ENCODE measurements around the gene KRT36.

The KRT36 gene

DNA sequence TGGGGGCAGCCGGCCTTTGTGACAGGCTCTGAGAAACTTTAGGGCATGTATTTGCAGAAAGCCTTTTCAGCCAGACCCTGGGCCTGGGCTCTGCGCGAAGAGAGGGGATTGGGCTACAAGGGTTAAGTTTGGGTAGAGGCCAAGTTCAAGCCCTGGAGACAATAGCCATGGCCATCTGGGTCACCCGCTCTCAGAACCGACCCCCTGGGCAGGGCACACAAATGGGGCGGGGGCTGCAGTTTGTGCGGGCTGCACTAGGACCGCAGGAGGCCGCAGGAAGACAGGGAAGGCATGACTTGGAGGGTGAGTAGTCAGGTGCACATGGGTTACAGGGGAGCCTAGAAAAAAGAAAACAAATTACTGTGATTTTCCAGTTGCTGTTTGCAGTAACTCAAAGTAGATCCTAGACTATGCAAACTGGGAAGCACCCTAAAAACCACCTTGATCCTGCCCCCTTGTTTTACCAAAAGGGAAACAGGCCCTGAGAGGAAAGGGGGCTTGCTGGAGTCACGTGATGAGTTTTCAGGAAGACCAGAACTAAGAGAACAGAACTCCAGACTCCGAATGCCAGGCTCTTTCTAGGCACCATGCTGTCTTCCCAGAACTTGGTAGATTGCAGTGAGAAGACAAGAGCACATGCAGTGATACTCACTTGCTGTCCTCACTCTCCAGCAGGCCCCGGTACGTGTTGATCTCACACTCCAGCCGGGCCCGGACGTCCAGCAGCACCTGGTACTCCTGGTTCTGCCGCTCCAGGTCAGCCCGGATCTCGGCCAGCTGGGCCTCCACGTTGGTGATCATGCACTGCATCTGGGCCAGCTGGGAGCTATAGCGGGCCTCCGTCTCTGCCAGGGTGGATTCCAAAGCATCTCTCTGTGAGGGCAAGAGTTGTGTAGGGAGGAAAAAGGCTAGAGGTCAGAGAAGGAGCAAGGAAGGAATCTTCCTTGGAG, 12.6 kb downstream of the KRT36 start:
- no peak for DNase-seq (ENCODE audit: low read depth in 2 of 2)

DNA sequence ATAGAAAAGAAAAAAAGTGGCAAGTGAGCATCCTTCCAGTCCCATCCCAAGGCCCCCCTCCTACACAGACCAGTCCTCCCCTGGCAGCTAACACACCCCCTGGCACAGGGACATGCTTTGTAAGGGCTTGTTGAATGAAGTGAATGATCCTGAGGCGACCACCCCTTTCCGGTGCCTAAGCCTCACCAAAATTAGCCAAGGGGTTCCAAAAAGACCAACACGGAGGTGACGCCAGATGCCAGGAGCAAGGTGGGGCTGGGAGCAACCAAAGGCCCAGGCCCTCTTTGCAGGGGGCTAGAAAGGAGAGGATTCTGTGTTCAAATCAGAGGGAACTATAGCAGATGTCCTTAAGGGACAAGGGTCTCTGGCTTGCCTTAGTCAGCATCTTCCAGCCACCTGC, 14.3 kb downstream of the KRT36 start:
- no peak for DNase-seq (ENCODE audit: low read depth in 2 of 2)

DNA sequence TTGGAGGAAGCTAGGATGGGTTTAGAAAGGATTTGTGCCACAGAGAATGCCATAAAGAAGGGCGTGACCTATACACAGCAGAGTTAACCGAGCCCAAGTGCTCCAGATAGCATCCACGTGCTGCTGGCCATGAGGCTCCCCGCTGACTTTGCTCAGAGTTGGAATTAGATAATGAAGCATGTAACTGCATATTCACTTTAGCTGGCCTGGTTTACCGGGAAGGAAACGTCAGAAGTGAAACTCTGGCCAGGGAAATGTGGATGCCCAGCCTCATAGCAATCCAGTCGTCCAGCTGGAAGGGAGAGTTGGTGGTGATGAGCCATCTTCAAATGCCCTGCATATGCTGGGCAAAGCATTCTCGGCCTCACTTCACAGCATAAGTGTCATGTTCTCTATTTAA, 14.8 kb downstream of the KRT36 start:
- DNase-seq (ENCODE audit: low read depth in 2 of 2) = no peak

DNA sequence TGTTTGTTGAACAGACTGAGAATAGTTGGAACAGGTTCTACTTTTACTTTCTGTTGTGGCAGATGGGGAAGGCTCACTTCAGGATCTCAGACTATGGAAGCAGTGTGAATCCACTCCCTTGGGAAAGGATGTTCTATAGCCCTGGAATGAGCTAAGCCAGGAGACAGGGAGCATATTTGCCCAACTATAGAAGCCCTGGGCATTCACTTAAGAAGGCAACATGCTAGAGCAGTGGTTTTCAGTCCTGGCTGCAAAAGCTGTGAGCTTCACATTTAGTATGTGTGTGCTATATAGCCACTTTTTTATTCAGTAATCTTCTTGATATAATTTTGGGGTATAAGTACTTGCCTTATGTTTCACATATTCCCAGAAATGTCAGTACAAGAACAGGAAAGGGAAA, 21.4 kb downstream of the KRT36 start:
- DNase-seq (ENCODE audit: low read depth in 2 of 2) = no peak

DNA sequence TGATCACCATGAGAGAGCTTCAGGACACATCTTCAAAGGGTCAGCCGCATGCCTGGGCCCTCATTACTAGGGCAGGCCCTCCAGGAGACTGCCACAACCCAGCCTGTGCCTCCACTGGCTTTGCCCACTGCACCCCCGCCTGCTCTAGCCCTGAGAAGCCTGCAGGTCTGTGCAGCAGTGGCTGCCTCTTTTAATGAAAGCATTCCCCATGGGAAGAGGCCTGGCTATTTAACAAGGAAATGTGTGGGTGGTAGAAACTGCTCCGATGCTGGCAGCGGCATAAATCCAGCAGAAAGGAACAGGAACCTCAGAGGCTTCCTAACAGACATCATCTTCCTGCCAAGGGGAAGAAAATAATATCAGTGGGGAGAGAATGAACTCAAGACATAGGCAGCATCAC, 22.1 kb downstream of the KRT36 start:
- no peak for DNase-seq (ENCODE audit: low read depth in 2 of 2)

DNA sequence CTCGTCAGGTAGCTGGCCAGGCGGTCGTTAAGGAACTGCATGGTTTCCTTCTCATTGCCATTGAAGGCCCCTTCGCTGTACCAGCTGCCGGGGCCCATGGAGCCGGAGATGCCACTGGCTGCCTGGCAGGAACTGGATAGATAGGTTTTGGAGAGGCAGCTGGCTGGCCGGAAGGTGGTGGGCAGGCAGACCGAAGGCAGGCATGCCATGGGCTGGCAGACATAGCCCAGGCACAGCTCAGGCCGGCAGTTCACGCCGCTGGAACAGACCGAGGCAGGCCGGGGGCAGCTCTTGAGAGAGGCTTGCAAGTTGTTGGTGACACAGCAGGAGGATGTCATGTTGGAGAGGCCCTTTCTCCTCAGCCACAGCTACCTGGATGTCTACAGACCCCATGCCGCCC, 22.7 kb downstream of the KRT36 start, which contains the start of gene KRT32:
TSS of gene KRT32 (minus strand) at position 399 of the 400 bp plus-strand sequence. CDS start at position 338, 61 bp downstream.
- no peak for DNase-seq (ENCODE audit: low read depth in 2 of 2)

DNA sequence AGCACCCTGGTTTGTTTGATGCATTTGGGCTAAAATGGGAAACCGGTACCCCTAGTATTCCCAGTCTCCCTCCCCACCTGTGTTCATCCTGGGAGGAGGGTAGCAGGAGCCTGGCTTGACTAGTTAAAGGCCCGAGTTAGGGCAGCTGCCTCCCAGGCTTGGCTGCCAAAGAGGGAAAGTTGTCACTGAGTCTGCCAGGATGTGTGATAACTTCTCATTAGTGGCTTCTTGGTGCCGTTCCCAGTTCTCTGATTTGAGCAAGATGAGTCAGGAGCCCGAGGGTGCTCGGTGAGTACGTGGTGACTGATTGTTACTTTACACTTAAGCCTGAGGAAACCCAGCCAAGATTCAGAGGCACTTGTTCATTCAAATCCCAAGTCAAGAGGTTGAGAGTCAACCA, 25.0 kb downstream of the KRT36 start:
- no peak for DNase-seq (ENCODE audit: low read depth in 2 of 2)

DNA sequence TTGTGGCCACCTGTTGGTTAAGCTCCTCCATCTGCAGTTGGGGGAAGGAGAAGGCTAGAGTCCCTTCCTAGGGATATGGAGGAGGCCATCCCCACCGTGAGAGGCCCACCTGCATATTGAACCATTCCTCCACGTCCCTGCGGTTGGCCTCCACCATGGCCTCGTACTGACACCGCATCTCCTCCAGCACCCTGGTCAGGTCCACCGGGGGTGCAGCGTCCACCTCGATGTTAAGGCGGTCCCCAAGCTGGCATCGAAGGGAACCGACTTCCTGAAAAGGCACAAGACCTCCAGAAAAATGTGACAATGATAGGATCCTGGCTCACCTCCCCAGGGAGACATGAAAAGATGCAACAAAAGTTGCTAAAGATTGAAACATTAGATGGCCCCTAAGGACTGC, 25.5 kb downstream of the KRT36 start:
- DNase-seq (ENCODE audit: low read depth in 2 of 2) = no peak

DNA sequence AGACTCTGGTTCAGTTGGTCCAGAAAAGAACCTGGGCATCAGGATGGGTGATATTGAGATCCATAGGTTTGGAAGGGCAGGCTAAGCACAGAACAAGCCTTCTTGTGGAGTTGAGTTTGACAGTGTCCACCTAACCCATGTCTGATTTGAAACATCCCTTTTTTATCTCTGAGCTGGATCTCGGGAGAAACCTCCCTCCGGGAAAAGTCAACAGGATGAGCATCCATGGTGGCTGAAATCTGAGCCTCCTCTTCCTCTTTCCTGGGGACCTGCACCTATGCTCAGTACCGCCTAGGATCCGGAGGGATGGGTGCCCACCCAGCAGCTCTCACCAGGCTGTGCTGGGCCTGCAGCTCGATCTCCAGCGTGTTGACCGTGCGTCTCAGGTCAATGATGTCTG, 26.0 kb downstream of the KRT36 start:
- DNase-seq (ENCODE audit: low read depth in 2 of 2) = no peak

DNA sequence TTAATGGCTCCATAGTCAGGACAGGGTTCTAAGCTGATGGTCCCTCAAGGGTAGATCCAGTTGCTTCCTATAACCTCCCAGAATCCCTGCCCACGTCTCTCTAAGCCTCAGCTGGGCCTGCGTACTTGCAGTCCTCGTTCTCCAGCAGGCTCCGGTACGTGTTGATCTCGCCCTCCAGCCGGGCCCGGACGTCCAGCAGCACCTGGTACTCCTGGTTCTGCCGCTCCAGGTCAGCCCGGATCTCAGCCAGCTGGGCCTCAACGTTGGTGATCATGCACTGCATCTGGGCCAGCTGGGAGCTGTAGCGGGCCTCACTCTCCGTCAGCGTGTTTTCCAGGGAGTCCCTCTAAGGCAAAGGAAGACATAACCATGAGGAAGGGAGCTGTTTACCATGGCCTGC, 27.0 kb downstream of the KRT36 start:
- DNase-seq (ENCODE audit: low read depth in 2 of 2) = no peak

DNA sequence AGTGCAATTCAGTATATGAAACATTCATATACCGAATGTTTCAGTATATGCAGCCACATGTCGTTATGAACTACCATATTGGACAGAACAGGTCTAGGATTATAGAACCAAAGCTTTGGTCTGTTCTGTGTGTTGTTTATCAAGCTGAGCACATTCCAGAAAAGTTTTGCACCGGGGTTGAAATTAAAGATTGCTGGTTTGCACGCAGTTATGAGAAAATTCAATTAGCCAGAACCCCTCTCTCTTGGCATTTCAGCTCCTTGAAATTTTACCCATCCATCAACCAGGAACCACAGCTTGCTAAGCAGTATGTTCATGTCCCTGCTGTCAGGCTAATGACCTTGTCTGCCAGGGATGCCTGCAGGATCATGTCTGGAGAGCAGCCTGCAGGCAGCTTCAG, 32.0 kb downstream of the KRT36 start:
- no peak for DNase-seq (ENCODE audit: low read depth in 2 of 2)

DNA sequence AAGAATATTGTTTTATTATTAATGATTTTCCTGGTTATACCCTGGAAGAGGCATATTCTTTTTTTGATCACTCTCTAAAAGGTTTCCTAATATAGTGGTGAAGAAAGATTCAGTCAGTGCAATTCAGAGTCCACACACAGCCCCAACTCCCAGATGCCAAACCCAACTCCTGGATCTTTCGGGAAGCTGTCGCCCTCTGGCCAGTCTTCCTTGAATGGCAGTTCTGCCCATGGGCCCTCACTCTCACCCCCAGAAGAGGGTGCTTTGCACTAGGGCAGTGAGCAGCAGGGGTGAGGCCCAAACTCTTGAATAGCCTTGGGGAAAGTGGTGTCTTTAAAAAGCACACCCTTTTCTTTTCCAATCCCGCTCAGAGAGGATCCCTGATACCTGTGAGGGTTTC, 33.5 kb downstream of the KRT36 start:
- no peak for DNase-seq (ENCODE audit: low read depth in 2 of 2)

DNA sequence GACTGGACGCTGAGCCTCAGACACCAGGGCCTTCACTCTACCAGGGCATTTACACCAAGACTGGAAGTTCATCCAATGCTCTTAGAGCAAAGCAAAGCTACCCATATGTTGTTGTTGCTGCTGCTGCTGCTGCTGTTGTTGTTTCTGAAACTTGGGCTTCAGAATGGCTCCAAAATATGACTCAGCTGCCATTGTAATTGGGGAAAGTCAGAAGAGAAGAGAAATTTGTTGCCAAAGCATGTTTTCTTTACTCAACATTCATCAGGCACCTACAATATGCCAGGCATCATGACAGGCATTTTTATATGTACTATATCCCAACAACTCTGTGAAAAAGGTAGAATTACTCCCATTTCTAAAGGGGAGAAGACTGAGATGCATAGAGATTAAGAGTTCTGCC, 34.5 kb downstream of the KRT36 start:
- DNase-seq (ENCODE audit: low read depth in 2 of 2) = no peak

DNA sequence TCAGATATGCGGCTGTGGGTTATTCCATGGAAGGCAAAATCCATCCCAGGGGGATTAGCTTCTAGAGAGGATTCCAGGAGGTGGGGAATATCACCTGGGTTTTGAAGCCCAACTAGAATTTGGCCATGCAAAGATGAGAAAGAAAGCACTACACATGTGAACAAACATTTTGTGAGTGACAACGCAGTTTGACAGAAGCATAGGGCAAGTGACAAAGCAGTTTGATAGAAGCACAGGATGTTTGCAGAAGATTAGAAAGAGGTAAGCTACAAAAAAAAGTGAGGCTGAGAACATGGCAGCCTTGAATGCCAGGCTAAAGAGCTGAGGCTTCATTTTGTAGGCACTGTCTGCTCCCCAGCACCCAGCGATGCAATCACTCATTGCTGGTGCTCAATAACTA, 36.6 kb downstream of the KRT36 start:
- no peak for DNase-seq (ENCODE audit: low read depth in 2 of 2)

DNA sequence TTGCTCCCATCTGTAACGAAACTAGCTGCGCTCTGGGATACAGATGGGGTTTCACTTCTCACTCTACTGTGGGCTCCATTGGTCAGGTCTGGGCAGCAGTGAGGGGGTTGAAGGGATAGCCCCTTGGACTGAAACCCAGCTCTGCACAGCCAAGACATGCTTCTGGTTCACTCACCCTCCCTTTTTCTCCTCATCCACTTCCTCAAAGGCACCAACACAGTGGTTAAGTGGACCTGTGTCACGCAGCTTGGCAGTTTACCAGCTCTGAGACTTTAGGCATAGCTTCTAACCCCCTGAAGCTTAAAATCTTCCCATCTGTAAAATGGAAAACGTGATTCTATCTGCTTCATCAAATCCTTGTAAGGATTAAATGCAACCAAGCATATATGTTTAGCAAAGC, 37.4 kb downstream of the KRT36 start:
- DNase-seq (ENCODE audit: low read depth in 2 of 2) = no peak

DNA sequence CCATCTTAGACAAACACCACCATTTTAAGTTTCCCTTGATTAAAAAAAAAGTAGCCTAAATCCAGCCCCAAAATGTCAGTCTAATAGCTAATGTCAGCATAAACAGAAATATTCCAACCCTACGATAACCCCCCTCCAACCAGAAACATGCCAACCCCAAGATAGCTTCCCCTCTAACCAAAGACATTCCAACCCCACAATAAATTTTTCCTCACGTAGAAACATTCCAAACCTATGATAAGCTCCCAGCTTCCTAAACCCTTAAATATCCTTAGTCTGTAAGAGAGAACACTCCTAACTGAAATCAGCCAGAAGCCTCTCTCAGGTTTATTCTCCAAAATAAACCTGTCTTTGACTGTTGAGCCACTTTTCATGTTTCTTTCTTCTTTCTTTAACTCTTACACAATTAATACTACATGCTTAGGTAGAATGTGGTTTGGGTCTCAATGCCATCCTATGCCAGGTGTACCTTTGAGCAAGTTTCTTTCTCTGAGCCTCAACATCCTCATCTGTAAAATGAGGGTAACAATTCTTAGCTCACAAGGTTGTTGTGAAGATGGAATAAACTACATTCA, 38.5 kb downstream of the KRT36 start:
- DNase-seq (ENCODE audit: low read depth in 2 of 2) = no peak

DNA sequence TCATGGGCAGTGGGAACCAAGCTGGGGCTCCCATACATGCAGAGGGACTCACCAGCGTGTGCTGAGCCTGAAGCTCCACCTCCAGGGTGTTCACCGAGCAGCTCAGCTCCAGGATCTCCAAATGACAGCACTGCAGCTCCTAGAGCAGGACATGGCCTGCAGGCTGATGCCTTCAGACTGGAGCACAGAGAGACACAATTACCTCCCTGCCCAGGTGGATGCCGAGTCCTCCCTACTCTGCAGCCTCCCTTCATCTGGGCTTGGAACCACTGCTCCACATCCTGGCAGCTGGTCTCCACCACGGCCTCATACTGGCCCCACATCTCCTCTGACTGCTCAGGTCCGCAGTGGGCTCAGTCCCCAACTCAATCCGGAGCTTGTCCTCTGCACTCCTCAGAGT, 40.7 kb downstream of the KRT36 start:
- DNase-seq (ENCODE audit: low read depth in 2 of 2) = no peak

DNA sequence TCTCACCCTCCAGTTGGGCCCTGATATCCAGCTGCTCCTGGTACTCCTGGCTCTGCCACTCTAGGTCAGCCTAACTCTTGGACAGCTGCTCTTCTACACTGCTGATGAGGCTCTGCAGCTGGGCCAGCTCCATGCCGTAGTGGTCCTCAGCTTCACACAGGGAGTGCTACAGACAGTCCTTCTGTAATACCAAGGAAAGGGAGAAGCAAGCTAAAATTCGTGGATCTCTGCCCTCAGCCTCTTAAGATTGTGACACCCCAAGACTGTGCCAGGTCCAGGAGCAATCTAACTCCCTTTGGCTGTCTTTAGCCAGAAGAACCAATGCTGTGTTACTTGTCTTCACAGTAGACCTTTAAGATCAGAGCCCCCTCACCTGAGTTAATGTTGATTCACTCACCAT, 41.2 kb downstream of the KRT36 start:
- DNase-seq (ENCODE audit: low read depth in 2 of 2) = no peak

DNA sequence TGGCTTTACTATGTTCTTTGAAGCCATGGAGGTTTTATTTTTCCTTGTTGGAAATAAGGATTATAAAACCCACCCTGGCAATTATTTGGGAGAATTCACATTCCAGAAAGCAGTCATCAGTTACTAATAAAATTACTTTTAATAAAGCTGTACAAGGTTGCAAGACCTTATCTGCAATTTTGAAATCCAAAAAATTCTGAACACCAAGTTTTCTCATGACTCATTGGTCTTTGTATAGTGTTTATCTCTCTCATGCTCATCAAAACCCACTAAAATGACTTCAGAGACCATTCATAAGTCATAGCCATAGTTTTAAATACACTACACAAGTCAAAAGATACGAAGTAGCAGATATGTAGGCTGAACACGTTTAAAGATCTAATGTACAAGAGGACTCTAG, 42.9 kb downstream of the KRT36 start:
- DNase-seq (ENCODE audit: low read depth in 2 of 2) = no peak

DNA sequence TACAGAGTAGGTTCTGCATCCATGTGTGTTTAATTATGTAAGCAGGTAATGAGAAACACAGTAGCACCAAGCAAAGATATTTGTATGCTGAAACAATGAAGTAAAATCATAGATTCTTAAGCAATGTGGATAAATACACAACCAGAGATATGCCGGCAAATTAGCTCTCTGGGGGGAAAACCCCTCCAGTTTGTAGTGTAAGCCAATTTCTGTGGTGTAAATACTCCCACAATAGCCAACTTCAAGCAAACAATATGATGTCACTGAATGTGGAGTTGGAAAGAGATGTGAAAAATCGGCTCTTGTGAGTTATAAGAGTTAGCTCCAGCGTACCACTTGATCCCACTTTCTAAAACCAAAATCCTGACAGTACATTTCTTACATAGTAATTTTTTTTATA, 45.1 kb downstream of the KRT36 start:
- no peak for DNase-seq (ENCODE audit: low read depth in 2 of 2)

DNA sequence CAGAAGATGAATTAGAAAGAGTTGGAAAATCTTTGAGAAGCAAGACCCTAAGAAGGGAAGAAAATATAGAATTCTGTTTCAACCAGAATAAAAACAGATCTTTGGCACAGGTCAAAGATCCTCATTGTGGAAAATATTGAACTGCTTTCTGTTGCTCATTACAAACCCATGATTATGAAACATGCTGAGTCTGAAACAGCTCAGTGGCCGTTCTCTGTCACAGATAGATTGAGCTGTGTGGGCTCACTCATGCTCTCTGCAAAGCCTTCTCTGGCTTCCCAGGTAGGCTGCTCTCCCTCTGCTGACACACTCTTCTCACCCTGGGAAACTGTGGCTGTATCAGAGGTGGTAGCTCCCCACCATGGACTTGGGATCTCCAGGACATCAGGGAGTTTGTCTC, 45.5 kb downstream of the KRT36 start:
- DNase-seq (ENCODE audit: low read depth in 2 of 2) = no peak

DNA sequence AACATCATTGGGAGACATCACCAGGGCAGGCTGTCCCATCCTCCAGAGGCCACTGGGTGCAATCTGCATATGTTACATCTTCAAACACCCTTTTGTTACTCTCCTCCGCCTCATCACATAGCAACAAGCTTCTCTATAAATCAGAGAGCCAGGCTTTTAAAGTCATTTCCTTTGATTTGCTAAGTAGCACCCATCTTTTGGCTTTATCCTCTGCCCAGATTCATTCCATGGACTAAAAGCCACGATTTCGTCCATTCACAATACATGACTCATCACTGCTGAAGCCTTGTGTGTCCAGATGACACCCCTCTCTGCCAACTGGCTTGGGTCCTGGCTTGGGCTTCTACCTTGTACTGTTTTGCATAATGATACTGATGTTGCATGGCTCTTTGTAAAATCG, 47.0 kb downstream of the KRT36 start:
- no peak for DNase-seq (ENCODE audit: low read depth in 2 of 2)

DNA sequence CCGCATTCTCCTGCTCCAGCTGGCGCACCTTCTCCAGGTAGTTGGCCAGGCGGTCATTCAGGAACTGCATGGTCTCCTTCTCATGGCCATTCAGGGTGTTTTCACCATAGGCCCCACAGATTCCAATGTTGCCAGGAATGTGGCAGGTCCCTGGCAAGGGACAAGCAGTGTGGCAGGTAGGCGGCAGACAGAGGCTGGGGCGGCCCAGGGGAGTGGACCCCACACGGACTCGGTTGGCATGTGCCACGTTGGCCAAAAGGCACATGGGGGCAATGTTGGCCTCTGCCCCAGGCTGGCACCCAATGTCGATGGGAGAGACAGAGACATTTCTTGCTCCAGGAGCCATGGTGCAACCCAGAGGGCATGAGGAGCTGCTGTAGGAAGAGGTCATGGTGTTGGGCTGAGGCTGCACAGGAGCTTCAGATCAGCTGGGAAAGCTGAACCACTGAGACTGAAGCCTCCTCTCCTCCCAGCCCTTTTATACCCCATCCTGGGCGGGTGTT, 49.1 kb downstream of the KRT36 start, which contains the start of gene KRT38:
TSS of gene KRT38 (minus strand) at position 453 of the 503 bp plus-strand sequence. CDS start at position 391, 62 bp downstream.
- no peak for DNase-seq (ENCODE audit: low read depth in 2 of 2)

All from stimulated activated CD8-positive, alpha-beta memory T cell treated with anti-CD3 and anti-CD28 coated beads, Interleukin-7, amount 100 ng/mL, for 1 hour (primary cell).